H7 (cell line): ENCODE results near the gene TNFSF13. TPM values are rescaled to one million over a fixed set of nuclear protein-coding genes. Genes with fewer than 3 reads are reported as not detected.

ENCODE experiments used
- DNase-seq: peaks from one replicate; pipeline ENCODE4 v3.0.0; 2012
- H3K27me3 ChIP-seq: 2 replicates; pipeline ENCODE4 v1.6.0; 2011; ENCODE audit warnings: mild to moderate bottlenecking, low read length; ENCODE audit not compliant: control insufficient read depth, insufficient read depth
- H3K36me3 ChIP-seq: replicated peaks from 2 replicates; pipeline ENCODE4 v1.5.1; 2011; ENCODE audit warnings: low read length; ENCODE audit not compliant: control insufficient read depth, insufficient read depth
- H3K4me3 ChIP-seq: 2 replicates; pipeline ENCODE4 v1.5.1; 2011; ENCODE audit warnings: low read depth, mild to moderate bottlenecking, control low read depth, low read length, moderate library complexity; ENCODE audit not compliant: insufficient read depth
- total RNA-seq: library from RNA; depleted of rRNA; stranded (reverse); fragments of >200 nt; shearing (Covaris generic); gene quantifications from 2 replicates; pipeline ENCODE4 v1.2.3, GENCODE V29; 2014

Gene TNFSF13
- total RNA-seq, 1 experiment from 2014 or later: 0.94 TPM

DNA sequence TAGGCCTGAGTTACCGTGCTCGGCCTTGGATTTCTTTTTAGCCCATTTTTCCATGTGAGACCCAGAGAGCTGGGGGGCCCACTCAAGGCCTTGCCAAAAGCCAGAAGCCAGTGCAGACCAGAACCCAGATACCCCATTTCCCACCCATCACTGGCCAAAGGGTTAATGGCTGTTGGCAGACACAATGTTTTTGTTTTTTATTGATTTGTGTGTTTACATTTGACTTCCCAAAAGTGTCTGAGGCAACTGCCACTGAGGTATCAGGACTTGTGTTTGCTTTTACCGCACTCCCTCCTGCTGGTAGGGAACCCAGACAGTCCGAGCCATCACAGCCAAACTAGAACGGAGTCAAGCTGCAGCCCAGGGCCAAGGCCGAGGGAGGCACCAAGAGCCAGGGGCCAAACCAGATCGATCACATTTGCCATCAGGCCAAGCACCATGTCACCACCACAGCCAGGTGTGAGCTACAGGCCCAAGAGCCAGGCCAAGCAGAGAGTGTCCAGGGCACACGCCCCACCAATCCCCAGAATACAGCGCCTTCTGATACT, 17.4 kb upstream of the TNFSF13 start:
- Histone ChIP-seq H3K36me3 (no peaks in the 10 kb centered on the region), H3K27me3 (no peaks in the 10 kb centered on the region), H3K4me3 (no peak overlapping the region)
- no peak for DNase-seq

DNA sequence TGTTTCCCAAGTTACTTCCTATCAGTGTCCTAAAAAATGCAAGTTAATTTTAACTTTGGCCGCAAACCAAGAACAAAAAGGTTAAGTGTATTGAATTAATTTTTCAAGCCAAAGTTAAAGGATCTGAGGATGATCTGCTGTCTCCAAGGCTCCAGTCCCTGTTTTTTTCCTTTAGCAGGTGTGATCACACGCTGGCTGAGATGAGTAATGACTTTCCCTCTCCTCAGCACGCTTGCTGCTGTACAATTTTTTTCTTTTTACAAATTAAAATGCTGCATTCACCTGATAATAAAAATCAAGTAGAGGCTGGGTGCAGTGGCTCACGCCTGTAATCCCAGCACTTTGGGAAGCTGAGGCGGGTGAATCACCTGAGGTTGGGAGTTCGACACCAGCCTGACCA, 13.6 kb upstream of the TNFSF13 start:
- peaks cover 7% of the 10 kb centered on the region; the same call in 1 of the 2 replicates for H3K27me3 ChIP-seq
- no peak for DNase-seq

GRCh38 chr17:7548585-7549400, 9.8 kb upstream of the TNFSF13 start, which contains the start of gene TNFSF12:
TNFSF12 (plus strand) TSS chr17:7549058; CDS start chr17:7549154, 96 bp downstream.
- peak within 1 kb of the TSS; percentile 71 for H3K4me3 ChIP-seq
- DNase-seq: peak; percentile 92
- no peaks in the 10 kb centered on the region for H3K36me3 ChIP-seq
- H3K27me3 ChIP-seq: peaks cover 7% of the 10 kb centered on the region; the same call in 1 of the 2 replicates

More for the DNA sequence above, 13.6 kb upstream of the TNFSF13 start:
- H3K36me3 ChIP-seq: no peaks in the 10 kb centered on the region
- H3K4me3 ChIP-seq: no peak overlapping the region

GRCh38 chr17:7549401-7550055, 9.0 kb upstream of the TNFSF13 start:
- Histone ChIP-seq H3K27me3 (peaks cover 7% of the 10 kb centered on the region; the same call in 1 of the 2 replicates), H3K4me3 (peak overlapping the region; percentile 71), H3K36me3 (no peaks in the 10 kb centered on the region)
- peak; percentile 43 for DNase-seq

- Histone ChIP-seq H3K4me3 (no peak overlapping the region), H3K27me3 (peaks cover 7% of the 10 kb centered on the region; the same call in 1 of the 2 replicates), H3K36me3 (no peaks in the 10 kb centered on the region)
- DNase-seq: peak; percentile 28
Measured at GRCh38 chr17:7550344-7550743, 8.2 kb upstream of the TNFSF13 start.

GRCh38 chr17:7551396-7551795, 7.2 kb upstream of the TNFSF13 start:
- no peak for DNase-seq
- Histone ChIP-seq H3K4me3 (no peak overlapping the region), H3K27me3 (peaks cover 7% of the 10 kb centered on the region; the same call in 1 of the 2 replicates), H3K36me3 (no peaks in the 10 kb centered on the region)

GRCh38 chr17:7552621-7553051, 5.9 kb upstream of the TNFSF13 start:
- Histone ChIP-seq H3K27me3 (peaks cover 7% of the 10 kb centered on the region; the same call in 1 of the 2 replicates), H3K36me3 (no peaks in the 10 kb centered on the region), H3K4me3 (no peak overlapping the region)
- no peak for DNase-seq

DNA sequence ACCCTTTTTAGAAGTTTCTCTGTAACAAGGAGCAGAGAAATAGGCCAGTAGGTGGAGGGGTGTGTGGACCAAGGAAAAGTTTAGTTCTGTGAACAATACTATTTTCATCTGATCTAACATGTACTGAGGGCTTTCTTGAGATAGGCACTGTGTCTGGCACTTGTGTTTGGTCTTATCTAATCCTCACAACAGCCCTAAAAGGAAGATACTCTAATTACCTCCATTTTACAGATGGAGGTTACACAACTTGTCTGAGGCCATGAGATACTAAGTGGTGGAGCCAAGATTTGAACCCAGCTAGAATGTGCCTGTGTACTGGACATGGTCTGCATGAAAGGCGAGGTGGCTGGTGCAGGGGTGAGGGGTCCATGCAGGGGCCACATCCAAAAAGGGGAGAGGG, 5.2 kb upstream of the TNFSF13 start:
- DNase-seq: no peak
- Histone ChIP-seq H3K4me3 (no peak overlapping the region), H3K36me3 (no peaks in the 10 kb centered on the region), H3K27me3 (peaks cover 4% of the 10 kb centered on the region; the same call in 1 of the 2 replicates)

DNA sequence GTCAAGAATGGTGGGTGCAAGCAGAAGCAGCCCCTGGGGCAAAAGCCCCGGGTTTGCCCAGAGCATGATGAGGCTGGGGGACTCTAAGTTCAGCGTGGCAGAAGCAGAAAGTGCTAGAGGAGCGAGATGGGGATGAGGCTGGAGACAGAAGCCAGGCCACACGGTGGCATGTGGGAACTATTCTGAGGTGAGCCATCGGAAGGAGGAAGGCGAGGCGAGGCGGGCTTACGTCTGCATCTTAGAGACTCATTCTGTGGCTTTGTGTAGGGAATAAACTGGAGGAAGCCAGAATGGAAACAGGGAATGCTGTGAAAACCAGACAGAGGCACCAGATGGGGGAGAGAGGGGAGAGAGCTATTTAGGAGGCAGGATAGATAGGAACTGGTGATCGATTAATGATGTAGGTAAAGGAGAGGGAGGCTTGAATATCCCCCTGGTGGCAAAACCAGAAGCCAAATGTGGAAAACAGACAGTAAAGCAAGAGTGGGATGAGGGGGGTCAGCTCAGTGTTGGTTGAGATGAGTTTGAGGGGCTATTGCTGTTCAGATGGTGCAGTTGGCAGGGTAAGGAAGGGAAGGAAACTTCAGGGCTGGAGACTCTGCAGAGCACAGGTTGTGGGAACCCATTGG, 3.1 kb upstream of the TNFSF13 start:
- Histone ChIP-seq H3K36me3 (no peaks in the 10 kb centered on the region), H3K27me3 (no peaks in the 10 kb centered on the region), H3K4me3 (no peak overlapping the region)
- DNase-seq: peak; percentile 72

GRCh38 chr17:7556627-7557026, 1.9 kb upstream of the TNFSF13 start:
- H3K36me3 ChIP-seq: no peaks in the 10 kb centered on the region
- H3K27me3 ChIP-seq: no peaks in the 10 kb centered on the region
- no peak for DNase-seq
- H3K4me3 ChIP-seq: no peak overlapping the region

DNA sequence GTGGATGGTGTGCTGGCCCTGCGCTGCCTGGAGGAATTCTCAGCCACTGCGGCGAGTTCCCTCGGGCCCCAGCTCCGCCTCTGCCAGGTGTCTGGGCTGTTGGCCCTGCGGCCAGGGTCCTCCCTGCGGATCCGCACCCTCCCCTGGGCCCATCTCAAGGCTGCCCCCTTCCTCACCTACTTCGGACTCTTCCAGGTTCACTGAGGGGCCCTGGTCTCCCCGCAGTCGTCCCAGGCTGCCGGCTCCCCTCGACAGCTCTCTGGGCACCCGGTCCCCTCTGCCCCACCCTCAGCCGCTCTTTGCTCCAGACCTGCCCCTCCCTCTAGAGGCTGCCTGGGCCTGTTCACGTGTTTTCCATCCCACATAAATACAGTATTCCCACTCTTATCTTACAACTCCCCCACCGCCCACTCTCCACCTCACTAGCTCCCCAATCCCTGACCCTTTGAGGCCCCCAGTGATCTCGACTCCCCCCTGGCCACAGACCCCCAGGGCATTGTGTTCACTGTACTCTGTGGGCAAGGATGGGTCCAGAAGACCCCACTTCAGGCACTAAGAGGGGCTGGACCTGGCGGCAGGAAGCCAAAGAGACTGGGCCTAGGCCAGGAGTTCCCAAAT, 1.3 kb upstream of the TNFSF13 start:
- peak; percentile 73 for DNase-seq
- Histone ChIP-seq H3K4me3 (no peak overlapping the region), H3K36me3 (no peaks in the 10 kb centered on the region), H3K27me3 (no peaks in the 10 kb centered on the region)

DNA sequence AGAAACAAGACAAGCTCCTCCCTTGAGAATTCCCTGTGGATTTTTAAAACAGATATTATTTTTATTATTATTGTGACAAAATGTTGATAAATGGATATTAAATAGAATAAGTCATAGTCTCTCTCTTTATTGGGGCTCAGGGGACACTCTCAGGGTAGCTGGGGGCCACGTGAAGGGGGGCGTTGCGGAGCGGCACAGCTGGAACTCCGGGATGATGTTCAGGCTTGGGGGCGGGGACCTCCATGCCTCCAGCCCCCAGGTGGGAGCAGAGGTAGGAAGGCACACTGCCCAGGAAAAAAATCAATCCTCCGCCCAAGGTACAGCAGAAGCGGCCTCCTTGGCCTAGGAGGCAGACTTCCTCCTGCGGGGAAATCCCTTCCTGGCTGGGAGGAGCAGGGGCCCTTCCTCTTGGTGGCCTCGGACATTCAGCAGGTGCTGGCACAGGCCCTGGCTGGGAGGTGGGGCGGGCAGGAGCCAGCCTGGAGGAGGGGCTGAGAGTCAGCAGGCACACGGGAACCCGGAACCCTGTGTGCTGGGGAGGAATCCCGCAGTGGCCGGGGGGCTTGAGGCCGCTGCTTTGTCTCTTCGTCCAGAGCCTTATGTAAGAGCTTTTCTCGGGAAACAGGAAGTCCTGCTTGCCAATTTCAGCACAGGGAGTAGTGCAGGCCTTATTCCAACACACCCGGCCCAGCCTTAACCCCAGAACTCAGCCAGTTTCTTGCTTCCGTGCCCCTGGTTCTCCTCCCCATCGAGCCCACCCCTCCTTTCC, 591 bp upstream of the TNFSF13 start:
- Histone ChIP-seq H3K27me3 (no peaks in the 10 kb centered on the region), H3K4me3 (0 out of 2 replicates have a peak overlapping the region, but pooled peaks have one; percentile 8), H3K36me3 (no peaks in the 10 kb centered on the region)
- DNase-seq: peak; percentile 92

DNA sequence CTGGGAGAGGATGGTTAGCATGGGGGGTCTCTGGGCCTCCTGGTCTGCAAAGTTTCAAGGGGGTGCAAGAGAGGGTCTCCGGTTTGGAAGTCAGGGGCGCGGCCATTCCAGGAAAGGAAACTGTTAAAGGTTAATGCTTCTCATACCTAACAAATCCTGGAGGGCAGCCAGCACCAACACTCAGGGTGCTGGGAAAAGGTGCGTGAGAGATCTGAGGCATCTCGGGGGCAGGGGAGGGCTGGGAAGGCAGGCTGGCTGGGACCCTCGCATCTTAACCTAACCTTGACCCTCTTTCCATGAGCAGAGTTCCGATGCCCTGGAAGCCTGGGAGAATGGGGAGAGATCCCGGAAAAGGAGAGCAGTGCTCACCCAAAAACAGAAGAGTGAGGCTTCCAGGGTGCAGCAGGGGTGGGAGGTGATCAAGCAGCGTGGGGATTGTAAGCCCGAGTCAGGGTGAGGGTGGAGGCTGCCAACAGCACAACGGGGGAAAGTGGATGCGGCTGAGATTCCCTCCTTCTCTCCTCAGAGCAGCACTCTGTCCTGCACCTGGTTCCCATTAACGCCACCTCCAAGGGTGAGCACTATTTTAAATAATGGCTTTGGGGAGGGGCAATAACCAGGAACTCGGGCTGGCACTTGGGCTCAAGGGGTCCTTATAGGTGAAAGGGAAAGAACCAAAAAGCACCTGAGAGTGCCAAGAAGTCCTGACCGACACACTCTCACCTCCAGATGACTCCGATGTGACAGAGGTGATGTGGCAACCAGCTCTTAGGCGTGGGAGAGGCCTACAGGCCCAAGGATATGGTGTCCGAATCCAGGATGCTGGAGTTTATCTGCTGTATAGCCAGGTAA, 996 bp downstream of the TNFSF13 start:
- no peak for DNase-seq
- H3K4me3 ChIP-seq: no peak overlapping the region

More for the DNA sequence above, 996 bp downstream of the TNFSF13 start:
- H3K27me3 ChIP-seq: no peaks in the 10 kb centered on the region
- peaks cover 9% of the 10 kb centered on the region for H3K36me3 ChIP-seq
